Panc1 (cell line): ENCODE results near the gene ADAM22. TPM values are rescaled to one million over a fixed set of nuclear protein-coding genes. Genes with fewer than 3 reads are reported as not detected.

Experiments used
- ATAC-seq: fragments of 200-7000 bp; cut with Tn5 transposase; 2 replicates; pipeline ENCODE4 v1.9.1; 2020; ENCODE audit warnings: mild to moderate bottlenecking, moderate library complexity
- BruUV-seq: library from RNA; stranded (reverse); fragments of 400-500 nt; replicated peaks from 2 replicates; lab custom pipeline; 2021; lab: Mats Ljungman, UMichigan
- CTCF ChIA-PET: fragments of 300-600 bp; sonication (Branson Sonifier 250); formaldehyde crosslinking; loops from one replicate; lab custom pipeline; 2022; ENCODE audit warnings: antibody characterized with exemption; lab: Charles Lee
- POLR2A ChIA-PET: fragments of 300-600 bp; sonication (Branson Sonifier 250); formaldehyde crosslinking; loops from one replicate; lab custom pipeline; 2022; ENCODE audit warnings: antibody characterized with exemption; lab: Charles Lee
- DNase-seq: peaks from one replicate; pipeline ENCODE4 v3.0.0-alpha.2; 2010; ENCODE audit warnings: low read depth, low spot score
- H3K27ac ChIP-seq: 2 replicates; pipeline ENCODE4 v1.5.1; 2011; ENCODE audit warnings: mild to moderate bottlenecking, low read length, inconsistent platforms
- H3K27me3 ChIP-seq: fragments of 200-500 bp; sonication (Bioruptor generic); 2 replicates; pipeline ENCODE4 v1.6.0; 2014; ENCODE audit warnings: low read length, inconsistent platforms; ENCODE audit not compliant: control insufficient read depth, insufficient read depth
- H3K36me3 ChIP-seq: fragments of 200-500 bp; sonication (Bioruptor generic); 2 replicates; pipeline ENCODE4 v1.5.1; 2014; ENCODE audit warnings: inconsistent platforms, mild to moderate bottlenecking, low read length, moderate library complexity; ENCODE audit not compliant: control insufficient read depth, insufficient read depth
- H3K4me1 ChIP-seq: 2 replicates; pipeline ENCODE4 v1.5.1; 2011; ENCODE audit warnings: inconsistent platforms, mild to moderate bottlenecking, low read length, moderate library complexity; ENCODE audit not compliant: control insufficient read depth, insufficient read depth
- H3K4me3 ChIP-seq, 2 experiments: 2 replicates each; pipeline ENCODE4 v1.5.1; 2011 to 2012; ENCODE audit warnings: low read depth in 2 of 2, low read length in 2 of 2, mild to moderate bottlenecking in 2 of 2, inconsistent platforms in 1 of 2, moderate library complexity in 1 of 2
- H3K9me3 ChIP-seq: fragments of 200-500 bp; sonication (Bioruptor generic); 2 replicates; pipeline ENCODE4 v1.5.1; 2014; ENCODE audit warnings: low read depth, mild to moderate bottlenecking, inconsistent platforms, low read length, moderate library complexity; ENCODE audit not compliant: control insufficient read depth, insufficient read depth
- CTCF ChIP-seq: fragments of 450-650 bp; IDR thresholded peaks from 2 replicates; pipeline ENCODE4 v1.5.1; 2017; ENCODE audit warnings: mild to moderate bottlenecking
- POLR2AphosphoS5 ChIP-seq: IDR thresholded peaks from 2 replicates; pipeline ENCODE4 v1.6.1; 2012; ENCODE audit warnings: mild to moderate bottlenecking, low read depth, low read length, moderate library complexity
- SIN3A ChIP-seq: IDR thresholded peaks from 2 replicates; pipeline ENCODE4 v1.6.1; 2012; ENCODE audit warnings: low read depth, mild to moderate bottlenecking, low read length, moderate library complexity, borderline replicate concordance; ENCODE audit not compliant: insufficient read depth
- TCF7L2 ChIP-seq: IDR thresholded peaks from 2 replicates; pipeline ENCODE4 v1.6.1; 2011; ENCODE audit warnings: mild to moderate bottlenecking, low read depth, low read length, inconsistent platforms
- in situ Hi-C: cut with HindIII; loops from 2 replicates; pipeline ENCODE4 v1.10.0; 2016; ENCODE audit warnings: low sequenced_read_pairs, low pct_unique_long_range_greater_than_20kb
- intact Hi-C: fragments of 100-400 bp; cut with micrococcal nuclease; formaldehyde crosslinking; loops from one replicate; pipeline ENCODE4 v1.10.0; 2022; ENCODE audit not compliant: unreplicated experiment
- total RNA-seq: library from RNA; stranded (reverse); gene quantifications from one replicate; pipeline ENCODE4 v1.2.1, GENCODE V29; 2021; ENCODE audit not compliant: unreplicated experiment
- TF ChIP-seq, protein P1 (sequence below), 2 experiments: IDR thresholded peaks; 2 replicates each; pipeline ENCODE4 v1.6.1; 2011 to 2012; ENCODE audit warnings: low read depth in 2 of 2, control low read depth in 1 of 2, low read length in 1 of 2, mild to moderate bottlenecking in 1 of 2, moderate library complexity in 1 of 2; ENCODE audit not compliant: insufficient read depth in 1 of 2

Gene ADAM22
- total RNA-seq, 1 experiment from 2014 or later: 4.2 TPM

GRCh38 chr7:88215295-88215694, 281.2 kb downstream of the ADAM22 start:
- Histone ChIP-seq H3K36me3 (peaks cover 26% of the 10 kb centered on the region), H3K27ac (no peak overlapping the region), H3K4me3 (no peak overlapping the region), H3K4me1 (peaks cover 10% of the 10 kb centered on the region), H3K9me3 (no peaks in the 10 kb centered on the region), H3K27me3 (no peaks in the 10 kb centered on the region)
- intact Hi-C loops (no loop called here), in situ Hi-C loops (no loop called here)
- TF ChIP-seq, protein P1, sequence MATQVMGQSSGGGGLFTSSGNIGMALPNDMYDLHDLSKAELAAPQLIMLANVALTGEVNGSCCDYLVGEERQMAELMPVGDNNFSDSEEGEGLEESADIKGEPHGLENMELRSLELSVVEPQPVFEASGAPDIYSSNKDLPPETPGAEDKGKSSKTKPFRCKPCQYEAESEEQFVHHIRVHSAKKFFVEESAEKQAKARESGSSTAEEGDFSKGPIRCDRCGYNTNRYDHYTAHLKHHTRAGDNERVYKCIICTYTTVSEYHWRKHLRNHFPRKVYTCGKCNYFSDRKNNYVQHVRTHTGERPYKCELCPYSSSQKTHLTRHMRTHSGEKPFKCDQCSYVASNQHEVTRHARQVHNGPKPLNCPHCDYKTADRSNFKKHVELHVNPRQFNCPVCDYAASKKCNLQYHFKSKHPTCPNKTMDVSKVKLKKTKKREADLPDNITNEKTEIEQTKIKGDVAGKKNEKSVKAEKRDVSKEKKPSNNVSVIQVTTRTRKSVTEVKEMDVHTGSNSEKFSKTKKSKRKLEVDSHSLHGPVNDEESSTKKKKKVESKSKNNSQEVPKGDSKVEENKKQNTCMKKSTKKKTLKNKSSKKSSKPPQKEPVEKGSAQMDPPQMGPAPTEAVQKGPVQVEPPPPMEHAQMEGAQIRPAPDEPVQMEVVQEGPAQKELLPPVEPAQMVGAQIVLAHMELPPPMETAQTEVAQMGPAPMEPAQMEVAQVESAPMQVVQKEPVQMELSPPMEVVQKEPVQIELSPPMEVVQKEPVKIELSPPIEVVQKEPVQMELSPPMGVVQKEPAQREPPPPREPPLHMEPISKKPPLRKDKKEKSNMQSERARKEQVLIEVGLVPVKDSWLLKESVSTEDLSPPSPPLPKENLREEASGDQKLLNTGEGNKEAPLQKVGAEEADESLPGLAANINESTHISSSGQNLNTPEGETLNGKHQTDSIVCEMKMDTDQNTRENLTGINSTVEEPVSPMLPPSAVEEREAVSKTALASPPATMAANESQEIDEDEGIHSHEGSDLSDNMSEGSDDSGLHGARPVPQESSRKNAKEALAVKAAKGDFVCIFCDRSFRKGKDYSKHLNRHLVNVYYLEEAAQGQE (IDR thresholded peaks at IDR 0.05; ENCODE audit: insufficient read depth in 1 of 2, low read depth in 2 of 2, low read length in 1 of 2): no peak
- TF ChIP-seq CTCF (no peak), SIN3A (no peak), TCF7L2 (no peak), POLR2AphosphoS5 (no peak)
- DNase-seq (no peak), ATAC-seq (no peak)
- no TSS peak for BruUV-seq
- CTCF ChIA-PET: no interaction called here
- POLR2A ChIA-PET: no interaction called here

- ATAC-seq: no peak
- no peak overlapping the region for H3K4me3 ChIP-seq
- in situ Hi-C loops: no loop called here
Observed at GRCh38 chr7:88216276-88216675, 282.2 kb downstream of the ADAM22 start.

More at GRCh38 chr7:88216276-88216675, 282.2 kb downstream of the ADAM22 start:
- intact Hi-C loops: no loop called here
- no peak for TF ChIP-seq POLR2AphosphoS5
- TF ChIP-seq TCF7L2: no peak
- no peak for TF ChIP-seq CTCF
- TF ChIP-seq SIN3A: no peak
- H3K36me3 ChIP-seq: peaks cover 22% of the 10 kb centered on the region
- no peak for DNase-seq
- peaks cover 13% of the 10 kb centered on the region for H3K4me1 ChIP-seq
- ChIA-PET CTCF (no interaction called here), POLR2A (no interaction called here)
- no peaks in the 10 kb centered on the region for H3K27me3 ChIP-seq
- H3K9me3 ChIP-seq: no peaks in the 10 kb centered on the region
- BruUV-seq: no TSS peak
- H3K27ac ChIP-seq: no peak overlapping the region
